Stimulated activated CD4-positive, alpha-beta T cell treated with anti-CD3 and anti-CD28 coated beads, Interleukin-1b, Interleukin-23, amount 100 ng/mL, for 48 hours (primary cell): ENCODE data around the gene EDARADD.
"Not testable (repeated sequence)": the region's sequence is repeated elsewhere in the genome, so short reads cannot be mapped to it uniquely, and the experiment has no call there.

Source experiments
- DNase-seq: peaks from one replicate; pipeline ENCODE4 v3.0.0-alpha.2; 2020

Gene EDARADD

DNA sequence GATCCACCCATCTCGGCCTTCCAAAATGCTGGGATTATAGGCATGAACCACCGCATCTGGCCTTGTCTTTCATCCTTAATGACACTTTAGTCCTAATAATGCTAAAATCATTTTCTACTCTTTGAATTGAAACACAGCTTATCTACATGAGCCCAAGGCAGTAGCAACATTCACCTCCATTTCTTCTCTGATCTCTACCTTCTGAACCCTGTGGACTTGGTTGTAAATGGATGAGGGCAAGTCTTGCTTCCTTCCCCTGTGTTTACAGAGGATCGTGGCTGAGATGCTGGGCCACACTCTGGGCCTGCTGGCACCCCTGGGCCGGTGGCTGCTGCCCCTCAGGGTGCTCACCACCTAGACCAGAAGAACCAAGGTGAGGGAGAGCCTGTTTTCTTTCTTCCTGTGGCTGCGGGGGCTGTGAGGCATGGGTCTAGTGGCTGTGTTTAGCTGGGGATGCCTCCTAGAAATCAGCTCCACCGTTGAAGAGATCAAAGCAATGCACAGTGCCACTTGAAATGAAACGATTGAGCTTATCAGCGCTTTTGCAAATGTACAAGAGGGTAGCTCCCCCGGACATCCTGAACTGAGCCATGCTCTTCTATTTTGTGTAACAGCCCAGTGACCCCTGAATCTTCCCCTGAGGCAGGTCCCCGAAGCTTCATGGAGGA lies 97.5 kb downstream of the EDARADD start:
- no peak for DNase-seq

DNA sequence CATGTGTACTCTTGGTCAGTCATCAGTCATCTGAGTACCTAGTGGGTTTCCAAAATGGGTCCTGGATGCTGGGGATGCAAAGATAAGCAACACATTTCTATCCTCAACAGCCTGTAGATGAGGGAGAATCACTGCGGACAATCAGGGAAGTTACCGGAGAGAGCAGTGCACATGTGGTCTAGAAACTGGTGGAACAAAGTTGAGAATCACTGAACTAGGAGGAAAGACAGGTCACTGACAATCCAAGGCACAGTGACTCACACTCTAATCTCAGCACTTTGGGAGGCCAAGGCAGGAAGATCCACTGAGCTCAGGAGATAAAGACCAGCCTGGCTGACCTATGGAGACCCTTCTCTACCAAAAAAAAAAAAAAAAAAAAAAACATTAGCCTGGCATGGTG lies 98.3 kb downstream of the EDARADD start:
- no peak for DNase-seq

DNA sequence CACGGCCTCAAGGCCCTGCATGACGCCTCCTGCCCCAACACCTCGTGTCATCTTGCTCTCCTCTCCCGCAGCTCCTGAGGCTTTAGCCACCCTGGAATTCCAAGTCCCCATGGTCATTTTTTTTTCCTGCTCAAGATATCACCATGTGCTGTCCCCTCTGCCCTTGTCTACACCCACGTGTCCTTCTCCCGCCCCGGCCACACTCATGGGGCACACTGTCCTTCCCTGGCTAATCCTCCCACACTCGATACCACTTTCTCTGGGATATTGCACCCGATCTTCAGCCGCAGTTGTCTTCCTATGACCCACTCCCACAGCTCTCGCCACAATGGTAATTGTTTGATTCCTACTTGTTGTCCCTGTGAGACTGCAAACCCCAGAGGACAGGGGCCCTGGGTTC lies 100.0 kb downstream of the EDARADD start:
- DNase-seq: no peak

GRCh38 chr1:236494586-236495466 lies 100.7 kb downstream of the EDARADD start:
- DNase-seq: no peak

DNA sequence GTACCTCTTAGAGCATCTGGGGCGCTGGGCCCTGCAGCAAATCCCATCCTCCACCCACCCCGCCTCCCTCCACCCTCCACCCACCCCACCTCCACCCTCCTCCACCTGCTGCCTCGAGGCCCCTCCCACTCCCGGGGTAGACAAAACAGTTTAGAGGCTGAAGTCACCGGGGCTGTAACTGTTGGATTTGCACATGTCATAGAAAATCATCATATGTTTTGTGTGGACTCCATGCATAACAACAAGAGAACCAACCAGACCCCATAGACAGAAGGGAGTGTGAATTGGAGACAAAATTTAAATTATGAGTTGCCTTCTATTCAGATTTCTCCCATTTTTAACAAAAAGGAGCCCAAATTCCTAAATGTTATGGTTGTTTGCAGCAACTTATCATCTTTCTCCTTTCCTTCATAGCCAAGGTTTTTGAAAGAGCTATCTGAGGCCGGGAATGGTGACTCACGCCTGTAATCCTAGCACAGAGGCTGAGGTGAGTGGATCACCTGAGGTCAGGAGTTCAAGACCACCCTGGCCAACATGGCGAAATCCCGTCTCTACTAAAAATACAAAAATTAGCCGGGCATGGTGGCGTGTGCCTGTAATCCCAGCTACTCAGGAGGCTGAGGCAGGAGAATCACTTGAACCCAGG lies 101.5 kb downstream of the EDARADD start:
- DNase-seq: no peak

DNA sequence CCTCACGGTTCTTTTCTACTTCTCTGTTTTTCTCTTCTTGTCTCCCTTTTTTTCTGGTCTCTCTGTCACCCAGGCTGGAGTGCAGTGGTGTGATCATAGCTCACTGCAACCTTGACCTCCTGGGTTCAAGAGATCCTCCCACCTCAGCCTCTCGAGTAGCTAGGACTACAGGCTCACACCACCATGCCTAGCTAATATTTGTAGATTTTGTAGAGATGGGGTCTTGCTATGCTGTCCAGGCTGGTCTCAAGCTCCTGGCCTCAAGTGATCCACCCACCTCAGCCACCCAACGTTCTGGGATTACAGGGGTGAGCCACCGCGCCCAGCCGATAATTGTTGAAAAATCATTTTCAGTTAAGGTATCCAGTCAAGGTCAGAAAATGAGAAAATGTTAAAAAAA lies 103.8 kb downstream of the EDARADD start:
- DNase-seq: no peak

- no peak for DNase-seq
Observed at GRCh38 chr1:236501093-236501492, 107.0 kb downstream of the EDARADD start.

GRCh38 chr1:236502579-236502971 lies 108.5 kb downstream of the EDARADD start:
- no peak for DNase-seq

DNA sequence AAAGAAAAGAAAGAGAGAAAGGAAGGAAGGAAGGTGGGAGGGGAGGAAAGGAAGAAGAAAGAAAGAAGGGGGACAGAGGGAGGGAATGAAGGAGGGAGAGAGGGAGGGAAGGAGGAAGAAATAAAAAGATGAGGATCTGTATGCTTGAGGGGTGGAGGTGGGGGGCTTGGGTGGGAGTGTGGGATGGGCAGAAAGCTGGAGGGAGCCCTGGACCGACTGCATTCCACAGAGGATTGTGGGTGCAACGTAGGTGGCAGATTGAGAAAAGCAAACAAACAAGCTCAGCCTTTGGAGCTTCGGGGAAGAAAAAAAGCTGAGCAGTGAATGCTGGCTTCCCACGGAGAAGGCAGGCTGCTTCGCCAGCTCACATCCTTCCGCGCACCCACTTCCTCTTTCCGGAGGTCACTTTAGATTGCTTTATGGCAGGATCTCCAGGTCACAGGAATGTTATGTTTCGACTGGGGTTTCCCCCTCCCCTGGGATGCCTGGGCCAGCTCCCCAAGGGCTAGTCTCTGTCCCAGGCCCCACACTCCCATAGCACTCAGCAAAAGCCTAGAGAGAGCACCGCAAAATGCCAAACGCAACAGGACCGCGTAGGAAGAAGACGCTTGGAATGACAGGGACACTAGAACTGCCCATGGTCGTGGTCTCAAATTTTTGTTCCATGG lies 109.0 kb downstream of the EDARADD start:
- DNase-seq: no peak

DNA sequence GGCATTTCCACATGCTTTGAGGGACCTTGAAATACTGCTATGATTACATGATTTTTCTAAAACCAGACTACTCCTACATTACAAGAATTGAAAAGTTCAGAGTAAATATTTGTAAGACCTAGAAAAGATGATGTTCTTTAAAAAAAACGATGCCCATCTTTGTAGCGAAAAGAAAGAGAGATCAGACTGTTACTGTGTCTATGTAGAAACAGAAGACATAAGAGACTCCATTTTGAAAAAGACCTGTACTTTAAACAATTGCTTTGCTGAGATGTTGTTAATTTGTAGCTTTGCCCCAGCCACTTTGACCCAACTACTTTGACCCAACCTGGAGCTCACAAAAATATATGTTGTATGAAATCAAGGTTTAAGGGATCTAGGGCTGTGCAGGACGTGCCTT lies 110.3 kb downstream of the EDARADD start:
- DNase-seq: not testable (repeated sequence)

DNA sequence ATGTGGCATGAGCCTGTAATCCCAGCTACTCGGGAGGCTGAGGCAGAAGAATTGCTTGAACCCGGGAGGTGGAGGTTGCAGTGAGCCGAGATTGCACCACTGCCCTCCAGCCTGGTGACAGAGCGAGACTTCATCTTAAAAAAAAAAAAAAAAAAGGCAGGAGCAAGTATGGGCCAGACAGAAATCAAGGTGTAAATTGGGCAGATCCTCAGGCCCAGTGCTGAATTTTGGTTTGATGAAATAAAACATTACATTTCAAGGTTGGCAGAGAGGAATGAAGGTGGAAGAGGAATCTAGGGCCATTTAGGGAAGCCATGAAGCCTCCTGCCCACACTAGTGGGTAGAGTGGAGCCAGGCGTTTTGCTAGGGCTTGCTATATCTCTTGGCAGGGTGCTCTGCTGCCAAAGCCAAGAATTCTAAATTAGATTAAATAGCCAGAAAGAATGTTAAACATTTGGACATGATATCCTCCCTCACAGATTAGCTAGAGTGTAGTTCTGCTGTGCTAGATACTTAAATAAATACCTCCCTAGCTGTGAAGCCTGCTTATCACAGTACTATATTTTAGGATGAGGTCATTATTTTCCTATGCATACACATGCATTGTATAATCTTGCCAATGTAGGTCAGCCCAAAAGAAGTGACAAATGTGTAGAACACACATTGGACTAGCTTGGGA lies 113.1 kb downstream of the EDARADD start:
- no peak for DNase-seq

- DNase-seq: no peak
Observed at GRCh38 chr1:236508593-236509027, 114.5 kb downstream of the EDARADD start.

- DNase-seq: no peak
Observed at GRCh38 chr1:236509203-236509602, 115.1 kb downstream of the EDARADD start.

DNA sequence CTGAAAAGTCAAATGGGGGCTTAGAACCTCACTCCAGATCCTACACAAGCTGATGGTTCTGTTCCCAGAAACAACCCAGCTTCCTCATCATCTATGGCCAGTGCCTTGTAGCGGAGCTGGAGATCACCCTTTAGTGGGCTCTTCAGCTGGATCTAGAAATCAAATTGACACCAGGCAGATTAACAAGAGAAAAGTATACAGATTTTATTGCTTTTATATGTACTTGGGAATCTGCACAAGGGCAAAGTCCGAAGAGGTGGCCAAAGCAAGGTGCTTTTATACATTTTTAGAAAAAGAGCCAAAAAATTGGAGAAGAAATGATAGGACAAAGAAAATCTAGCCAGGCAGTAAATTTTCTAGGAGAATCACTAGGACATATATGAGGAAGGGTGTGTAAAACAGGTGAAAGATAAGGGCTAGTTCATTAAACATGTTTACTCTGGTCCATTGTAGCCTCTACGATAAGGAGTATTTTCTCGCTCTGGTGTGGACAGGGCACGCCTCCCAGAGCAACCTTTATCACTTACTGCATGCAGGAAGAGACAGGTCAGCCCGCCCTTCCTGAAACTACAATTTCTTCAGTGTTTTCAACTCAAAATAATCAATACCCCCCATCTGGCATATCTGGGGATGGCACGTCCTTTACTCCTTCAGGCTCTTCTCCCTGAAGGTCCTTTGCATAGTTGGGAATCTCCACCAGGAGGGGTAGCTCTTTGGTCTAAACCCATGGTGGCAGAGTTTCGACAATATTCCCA lies 115.7 kb downstream of the EDARADD start:
- DNase-seq: no peak

DNA sequence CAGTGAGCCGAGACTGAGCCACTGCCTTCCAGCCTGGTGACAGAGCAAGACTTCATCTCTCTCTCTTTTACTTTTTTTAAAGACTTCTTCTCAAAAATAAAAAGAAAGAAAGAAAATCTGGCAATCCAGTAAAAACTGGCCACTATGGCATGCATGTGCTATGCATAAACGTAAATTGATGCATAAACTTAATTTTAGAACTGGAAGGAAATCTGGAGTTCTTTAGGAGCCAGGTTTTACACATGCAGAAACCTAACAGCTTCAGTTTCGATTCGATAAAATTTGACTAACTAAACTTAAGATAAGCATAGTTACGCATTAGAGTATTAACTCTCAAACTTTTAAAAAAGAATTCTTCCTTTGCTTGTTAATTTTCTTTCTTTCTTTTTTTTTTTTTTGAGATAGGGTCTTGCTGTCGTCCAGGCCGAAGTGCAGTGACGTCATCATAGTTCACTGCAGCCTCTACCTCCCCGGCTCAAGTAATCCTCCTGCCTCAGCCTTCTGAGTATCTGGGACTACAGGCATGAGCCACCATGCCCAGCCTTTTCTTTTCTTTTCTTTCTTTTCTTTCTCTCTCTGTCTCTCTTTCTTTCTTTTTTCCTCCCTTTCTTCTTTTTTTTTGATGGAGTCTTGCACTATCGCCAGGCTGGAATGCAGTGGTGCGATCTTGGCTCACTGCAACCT lies 117.8 kb downstream of the EDARADD start:
- no peak for DNase-seq

GRCh38 chr1:236514703-236515442 lies 120.8 kb downstream of the EDARADD start:
- DNase-seq: no peak

DNA sequence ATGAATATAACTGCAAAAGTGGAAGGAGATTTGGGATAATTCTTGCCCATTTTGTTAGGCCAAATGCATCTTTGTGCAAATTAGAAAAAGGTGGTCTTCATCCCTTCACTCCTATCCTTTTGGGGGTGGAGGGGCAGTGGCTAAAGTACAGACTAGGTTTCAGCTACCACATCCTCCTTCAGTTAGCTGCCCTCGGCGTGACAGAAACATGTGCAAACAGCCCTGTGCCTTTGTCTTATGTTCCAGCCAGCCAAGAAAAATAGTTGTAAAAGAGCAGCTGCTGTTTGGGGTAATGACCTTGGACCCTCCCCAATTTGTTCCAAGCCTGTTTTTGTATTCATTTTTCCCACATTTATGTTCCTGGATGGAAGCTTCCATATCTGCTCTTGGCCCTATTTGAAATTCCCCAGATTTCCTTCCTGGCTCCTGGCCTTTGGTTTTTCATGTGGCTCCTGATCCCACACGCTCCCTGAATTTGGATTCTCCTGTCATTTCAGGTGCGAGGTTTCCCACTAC lies 121.4 kb downstream of the EDARADD start:
- DNase-seq: no peak

DNA sequence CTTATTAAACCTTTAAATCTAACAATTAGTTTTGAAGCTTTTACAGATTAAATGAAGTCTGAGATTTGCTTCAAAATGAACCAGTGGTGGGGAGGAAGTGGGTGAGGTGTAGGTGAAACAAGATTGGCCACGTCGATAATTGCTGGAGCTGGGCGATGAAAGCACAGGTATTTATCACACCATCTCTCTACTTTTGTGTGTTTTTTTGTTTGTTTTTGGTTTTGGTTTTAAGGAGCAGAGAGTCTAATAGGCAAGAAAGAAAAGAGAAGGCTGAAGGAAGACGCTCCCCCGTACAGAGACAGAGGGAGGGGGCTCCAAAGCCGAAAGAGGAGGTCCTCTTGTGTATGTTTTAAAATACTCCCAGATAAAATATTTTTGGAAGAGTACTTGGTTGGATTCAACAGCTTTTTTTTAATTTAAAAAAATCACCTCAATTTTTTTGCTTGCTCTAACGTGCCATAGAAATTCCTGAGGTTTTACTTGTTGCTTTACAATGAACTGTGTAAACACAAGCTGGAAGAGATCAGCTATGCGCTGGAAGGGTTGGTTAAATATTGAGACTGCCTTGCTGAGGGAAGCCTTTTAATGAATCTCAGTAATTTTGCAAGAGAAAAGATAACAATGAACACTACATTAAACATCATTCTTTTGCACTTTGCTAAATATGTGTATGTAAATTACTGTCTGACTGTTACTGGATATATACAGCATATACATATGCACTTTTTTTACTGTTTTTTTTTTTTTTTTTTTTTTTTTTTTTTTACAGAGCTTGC lies 123.0 kb downstream of the EDARADD start:
- no peak for DNase-seq

DNA sequence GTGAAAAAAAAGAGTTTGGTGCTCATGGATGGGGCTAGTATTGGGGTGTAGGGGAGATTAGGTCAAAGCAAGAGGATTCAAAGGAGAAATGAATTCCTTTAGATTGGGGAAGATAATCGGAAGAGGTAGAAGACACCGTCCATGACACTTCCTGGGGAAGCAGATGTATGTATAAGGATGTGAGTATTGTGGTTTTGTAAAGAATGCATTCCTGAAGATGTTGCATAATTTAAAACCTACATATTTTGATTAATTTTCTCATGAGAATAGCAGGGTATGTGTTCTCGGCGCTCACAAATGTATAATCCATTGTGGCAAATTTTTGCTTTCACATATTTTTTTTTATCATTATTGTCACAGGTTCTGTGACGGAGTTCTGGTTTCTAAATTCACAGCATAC lies 124.2 kb downstream of the EDARADD start:
- DNase-seq: no peak
